Astrocyte (in vitro differentiated cells and primary cell): Measurements from ENCODE around the gene TOB2.

ENCODE experiments used
- EZH2 ChIP-seq: IDR thresholded peaks from 2 replicates; pipeline ENCODE4 v1.6.1; 2012; ENCODE audit warnings: mild to moderate bottlenecking, low read length, inconsistent platforms; ENCODE audit not compliant: insufficient read depth
- TF ChIP-seq, protein P1 (sequence below): IDR thresholded peaks from 2 replicates; pipeline ENCODE4 v1.5.1; 2011; ENCODE audit warnings: low read depth, mild to moderate bottlenecking, inconsistent platforms, low read length, moderate library complexity; ENCODE audit not compliant: insufficient read depth

DNA sequence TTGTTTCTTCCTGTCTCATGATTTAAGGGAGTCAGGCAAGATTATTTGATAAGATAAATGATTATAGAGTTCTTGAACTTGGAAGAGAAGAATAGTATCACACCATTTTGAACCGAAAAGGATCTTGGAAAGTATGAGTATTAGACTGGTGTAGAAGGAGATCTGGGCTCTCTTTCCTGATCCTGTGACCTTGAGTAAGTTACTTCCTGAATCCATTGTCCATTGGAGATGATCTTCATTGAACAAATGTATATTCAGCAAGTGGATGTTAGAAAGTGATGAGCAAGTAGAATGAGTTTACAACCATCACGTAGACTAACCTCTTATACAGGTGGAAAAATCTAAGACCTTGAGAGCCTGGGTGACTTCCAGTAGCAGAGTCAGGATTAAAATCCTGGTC lies 24.3 kb upstream of the TOB2 start:
- TF ChIP-seq, protein P1, sequence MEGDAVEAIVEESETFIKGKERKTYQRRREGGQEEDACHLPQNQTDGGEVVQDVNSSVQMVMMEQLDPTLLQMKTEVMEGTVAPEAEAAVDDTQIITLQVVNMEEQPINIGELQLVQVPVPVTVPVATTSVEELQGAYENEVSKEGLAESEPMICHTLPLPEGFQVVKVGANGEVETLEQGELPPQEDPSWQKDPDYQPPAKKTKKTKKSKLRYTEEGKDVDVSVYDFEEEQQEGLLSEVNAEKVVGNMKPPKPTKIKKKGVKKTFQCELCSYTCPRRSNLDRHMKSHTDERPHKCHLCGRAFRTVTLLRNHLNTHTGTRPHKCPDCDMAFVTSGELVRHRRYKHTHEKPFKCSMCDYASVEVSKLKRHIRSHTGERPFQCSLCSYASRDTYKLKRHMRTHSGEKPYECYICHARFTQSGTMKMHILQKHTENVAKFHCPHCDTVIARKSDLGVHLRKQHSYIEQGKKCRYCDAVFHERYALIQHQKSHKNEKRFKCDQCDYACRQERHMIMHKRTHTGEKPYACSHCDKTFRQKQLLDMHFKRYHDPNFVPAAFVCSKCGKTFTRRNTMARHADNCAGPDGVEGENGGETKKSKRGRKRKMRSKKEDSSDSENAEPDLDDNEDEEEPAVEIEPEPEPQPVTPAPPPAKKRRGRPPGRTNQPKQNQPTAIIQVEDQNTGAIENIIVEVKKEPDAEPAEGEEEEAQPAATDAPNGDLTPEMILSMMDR: no peak
- no peak for TF ChIP-seq EZH2
